H9 (cell line): ENCODE measurements around the gene ABCC4. TPM values are rescaled to one million over a fixed set of nuclear protein-coding genes. Genes with fewer than 3 reads are reported as not detected.

ENCODE experiments used
- DNase-seq: peaks from one replicate; pipeline ENCODE4 v3.0.0-alpha.2; 2017
- H2AFZ ChIP-seq: one replicate; pipeline ENCODE4 v1.6.1; 2013; ENCODE audit warnings: mild to moderate bottlenecking, low read length, control low read depth, moderate library complexity
- H2AK5ac ChIP-seq: 2 replicates; pipeline ENCODE4 v1.6.1; 2013; ENCODE audit warnings: low read length, control low read depth, mixed read lengths; ENCODE audit not compliant: insufficient read length
- H2BK120ac ChIP-seq: one replicate; pipeline ENCODE4 v1.6.1; 2013; ENCODE audit warnings: low read depth, mild to moderate bottlenecking, low read length, control low read depth, inconsistent platforms; ENCODE audit not compliant: poor library complexity, severe bottlenecking
- H2BK12ac ChIP-seq: 2 replicates; pipeline ENCODE4 v1.6.1; 2013; ENCODE audit warnings: low read length, control low read depth, mixed read lengths, low read depth; ENCODE audit not compliant: insufficient read length
- H2BK15ac ChIP-seq: 2 replicates; pipeline ENCODE4 v1.6.1; 2013; ENCODE audit warnings: low read depth, low read length, control low read depth
- H2BK20ac ChIP-seq: one replicate; pipeline ENCODE4 v1.6.1; 2013; ENCODE audit warnings: low read depth, mild to moderate bottlenecking, low read length, control low read depth, inconsistent platforms; ENCODE audit not compliant: poor library complexity, severe bottlenecking
- H2BK5ac ChIP-seq: 2 replicates; pipeline ENCODE4 v1.6.1; 2013; ENCODE audit warnings: low read length, control low read depth, mixed read lengths; ENCODE audit not compliant: insufficient read length
- H3K14ac ChIP-seq: 2 replicates; pipeline ENCODE4 v1.6.1; 2013; ENCODE audit warnings: low read length, control low read depth; ENCODE audit not compliant: insufficient read depth
- H3K18ac ChIP-seq: 2 replicates; pipeline ENCODE4 v1.6.1; 2013; ENCODE audit warnings: low read depth, mild to moderate bottlenecking, mixed read lengths, low read length, control low read depth; ENCODE audit not compliant: insufficient read length
- H3K23ac ChIP-seq: 2 replicates; pipeline ENCODE4 v1.6.1; 2013; ENCODE audit warnings: low read length, control low read depth, mixed read lengths, low read depth; ENCODE audit not compliant: insufficient read length
- H3K23me2 ChIP-seq: 2 replicates; pipeline ENCODE4 v1.6.1; 2013; ENCODE audit warnings: low read depth, mild to moderate bottlenecking, mixed read lengths, low read length, control low read depth; ENCODE audit not compliant: insufficient read length, poor library complexity, severe bottlenecking
- H3K27ac ChIP-seq: 2 replicates; pipeline ENCODE4 v1.5.1; 2013; ENCODE audit warnings: low read length, control low read depth, mixed read lengths, low read depth; ENCODE audit not compliant: insufficient read length
- H3K27me3 ChIP-seq: 2 replicates; pipeline ENCODE4 v1.6.1; 2013; ENCODE audit warnings: low read length, control low read depth, inconsistent platforms; ENCODE audit not compliant: insufficient read depth
- H3K4ac ChIP-seq: 2 replicates; pipeline ENCODE4 v1.6.1; 2013; ENCODE audit warnings: low read depth, mild to moderate bottlenecking, control low read depth, inconsistent platforms, low read length, moderate library complexity
- H3K4me1 ChIP-seq: 2 replicates; pipeline ENCODE4 v1.6.1; 2013; ENCODE audit warnings: low read length, control low read depth, inconsistent platforms; ENCODE audit not compliant: insufficient read depth
- H3K4me2 ChIP-seq: 2 replicates; pipeline ENCODE4 v1.6.1; 2013; ENCODE audit warnings: low read length, control low read depth, mixed read lengths; ENCODE audit not compliant: insufficient read length, insufficient read depth
- H3K56ac ChIP-seq: 2 replicates; pipeline ENCODE4 v1.6.1; 2013; ENCODE audit warnings: low read depth, mild to moderate bottlenecking, mixed read lengths, low read length, control low read depth; ENCODE audit not compliant: insufficient read length
- H3K79me1 ChIP-seq: 2 replicates; pipeline ENCODE4 v1.6.1; 2013; ENCODE audit warnings: low read depth, mild to moderate bottlenecking, moderate library complexity, low read length, control low read depth, inconsistent platforms; ENCODE audit not compliant: insufficient read depth, poor library complexity, severe bottlenecking
- H3K79me2 ChIP-seq: 2 replicates; pipeline ENCODE4 v1.6.1; 2013; ENCODE audit warnings: low read length, control low read depth, inconsistent platforms; ENCODE audit not compliant: insufficient read depth
- H3K9ac ChIP-seq: 2 replicates; pipeline ENCODE4 v1.6.1; 2013; ENCODE audit warnings: low read length, control low read depth, mixed read lengths; ENCODE audit not compliant: insufficient read length; ENCODE audit errors: extremely low read depth
- H3K9me3 ChIP-seq: one replicate; pipeline ENCODE4 v1.6.1; 2013; ENCODE audit warnings: low read depth, low read length, inconsistent platforms; ENCODE audit not compliant: control insufficient read depth
- H3T11ph ChIP-seq: one replicate; pipeline ENCODE4 v1.6.1; 2013; ENCODE audit warnings: mild to moderate bottlenecking, low read length, control low read depth, inconsistent platforms
- H4K20me1 ChIP-seq: one replicate; pipeline ENCODE4 v1.6.1; 2013; ENCODE audit not compliant: control insufficient read depth, insufficient read length, insufficient read depth
- H4K5ac ChIP-seq: 2 replicates; pipeline ENCODE4 v1.6.1; 2013; ENCODE audit warnings: low read depth, mild to moderate bottlenecking, mixed read lengths, low read length, control low read depth; ENCODE audit not compliant: insufficient read length
- H4K8ac ChIP-seq: replicated peaks from 2 replicates; pipeline ENCODE4 v1.6.1; 2013; ENCODE audit warnings: low read length, control low read depth, mixed read lengths, low read depth; ENCODE audit not compliant: insufficient read length
- H4K91ac ChIP-seq: 2 replicates; pipeline ENCODE4 v1.6.1; 2013; ENCODE audit warnings: low read depth, mild to moderate bottlenecking, moderate library complexity, mixed read lengths, low read length, control low read depth; ENCODE audit not compliant: insufficient read length
- H3K27ac Mint-ChIP-seq, 3 experiments: 2 replicates in 2 of 3; 3 replicates in 1 of 3; pipeline ENCODE4 v1.8.0; 2020 to 2021; ENCODE audit warnings: mixed read lengths in 3 of 3, mild to moderate bottlenecking in 1 of 3, moderate library complexity in 1 of 3
- H3K27me3 Mint-ChIP-seq: 2 replicates; pipeline ENCODE4 v1.8.0; 2021; ENCODE audit warnings: low read depth, mild to moderate bottlenecking, moderate library complexity, mixed read lengths
- H3K36me3 Mint-ChIP-seq, 3 experiments: 2 replicates in 2 of 3; 3 replicates in 1 of 3; pipeline ENCODE4 v1.8.0; 2020 to 2021; ENCODE audit warnings: low read depth in 3 of 3, mixed read lengths in 3 of 3; ENCODE audit not compliant: insufficient read depth in 1 of 3
- H3K4me1 Mint-ChIP-seq, 2 experiments: 2 replicates each; pipeline ENCODE4 v1.8.0; 2020; ENCODE audit warnings: mixed read lengths in 2 of 2
- H3K4me3 Mint-ChIP-seq, 2 experiments: 2 replicates in 1 of 2; 3 replicates in 1 of 2; pipeline ENCODE4 v1.8.0; 2020 to 2021; ENCODE audit warnings: mild to moderate bottlenecking in 2 of 2, mixed read lengths in 2 of 2, moderate library complexity in 1 of 2
- H3K9me3 Mint-ChIP-seq, 2 experiments: 2 replicates in 1 of 2; 3 replicates in 1 of 2; pipeline ENCODE4 v1.8.0; 2020; ENCODE audit warnings: mild to moderate bottlenecking in 2 of 2, mixed read lengths in 2 of 2, moderate library complexity in 1 of 2
- WGBS: extraction: QIAGEN DNeasy Blood & Tissue Kit; methylation state at CpG from one replicate; pipeline ENCODE4 v1.1.7; 2013; ENCODE audit warnings: missing lambda C conversion rate, low lambda C conversion rate, mixed read lengths; ENCODE audit not compliant: insufficient read length; ENCODE audit errors: extremely low coverage; 5-methylcytosine and 5-hydroxymethylcytosine counted together
- total RNA-seq: library from RNA; stranded (reverse); gene quantifications from 2 replicates; pipeline ENCODE4 v1.2.1, GENCODE V29; 2021
- TF ChIP-seq, protein P1 (sequence below): fragments of 200-600 bp; sonication (generic); conservative IDR thresholded peaks from 3 replicates; pipeline ENCODE4 v1.8.0; 2021; ENCODE audit warnings: antibody characterized with exemption, mild to moderate bottlenecking

ABCC4 gene
- total RNA-seq, 1 experiment from 2014 or later, result 5.9 TPM

DNA sequence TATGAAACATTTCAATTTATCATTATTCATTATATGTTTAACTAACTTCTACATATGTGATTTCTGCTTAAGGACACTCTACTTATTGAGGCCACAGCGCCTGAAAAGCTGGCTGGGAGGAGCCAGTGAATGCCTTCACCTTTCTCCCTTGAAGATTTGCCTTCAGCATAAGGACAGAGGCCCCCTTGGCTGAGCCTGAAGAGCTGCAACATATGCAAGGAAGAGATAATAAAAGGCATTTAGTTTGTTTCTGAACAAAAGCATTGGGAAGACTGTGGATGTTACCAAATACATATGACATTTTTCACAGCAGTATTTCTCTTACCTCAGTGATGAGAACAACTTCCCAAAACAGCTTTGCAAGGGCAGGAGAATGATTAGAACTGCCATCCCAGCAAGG is 92.1 kb downstream of the ABCC4 start:
- no peak overlapping the region for H3K18ac ChIP-seq
- H3K9me3 Mint-ChIP-seq, result no peaks in the 10 kb centered on the region
- H4K91ac ChIP-seq, result no peak overlapping the region
- H3K27me3 Mint-ChIP-seq, result no peaks in the 10 kb centered on the region
- H3K23me2 ChIP-seq, result no peaks in the 10 kb centered on the region
- no peak overlapping the region for H2AFZ ChIP-seq
- H4K8ac ChIP-seq, result no peak overlapping the region
- H3K4me3 Mint-ChIP-seq, result no peak overlapping the region
- H3K14ac ChIP-seq, result no peak overlapping the region
- WGBS, result no CpG with 5 or more reads among the region's 1 CpG
- H3K9ac ChIP-seq, result no peak overlapping the region
- no peak overlapping the region for H3K56ac ChIP-seq
- no peak overlapping the region for H3K27ac ChIP-seq
- no peaks in the 10 kb centered on the region; a peak in 1 of 7 replicates for H3K36me3 Mint-ChIP-seq
- no peak overlapping the region for H3K4me2 ChIP-seq
- no peak overlapping the region for H2BK5ac ChIP-seq
- H3K79me1 ChIP-seq, result no peaks in the 10 kb centered on the region
- H3K4me1 ChIP-seq, result no peaks in the 10 kb centered on the region
- TF ChIP-seq, protein P1, sequence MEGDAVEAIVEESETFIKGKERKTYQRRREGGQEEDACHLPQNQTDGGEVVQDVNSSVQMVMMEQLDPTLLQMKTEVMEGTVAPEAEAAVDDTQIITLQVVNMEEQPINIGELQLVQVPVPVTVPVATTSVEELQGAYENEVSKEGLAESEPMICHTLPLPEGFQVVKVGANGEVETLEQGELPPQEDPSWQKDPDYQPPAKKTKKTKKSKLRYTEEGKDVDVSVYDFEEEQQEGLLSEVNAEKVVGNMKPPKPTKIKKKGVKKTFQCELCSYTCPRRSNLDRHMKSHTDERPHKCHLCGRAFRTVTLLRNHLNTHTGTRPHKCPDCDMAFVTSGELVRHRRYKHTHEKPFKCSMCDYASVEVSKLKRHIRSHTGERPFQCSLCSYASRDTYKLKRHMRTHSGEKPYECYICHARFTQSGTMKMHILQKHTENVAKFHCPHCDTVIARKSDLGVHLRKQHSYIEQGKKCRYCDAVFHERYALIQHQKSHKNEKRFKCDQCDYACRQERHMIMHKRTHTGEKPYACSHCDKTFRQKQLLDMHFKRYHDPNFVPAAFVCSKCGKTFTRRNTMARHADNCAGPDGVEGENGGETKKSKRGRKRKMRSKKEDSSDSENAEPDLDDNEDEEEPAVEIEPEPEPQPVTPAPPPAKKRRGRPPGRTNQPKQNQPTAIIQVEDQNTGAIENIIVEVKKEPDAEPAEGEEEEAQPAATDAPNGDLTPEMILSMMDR, result no peak
- H3K27me3 ChIP-seq, result no peaks in the 10 kb centered on the region
- H3K79me2 ChIP-seq, result no peaks in the 10 kb centered on the region
- no peaks in the 10 kb centered on the region for H3K9me3 ChIP-seq
- no peak overlapping the region for H2BK20ac ChIP-seq
- H3K4me1 Mint-ChIP-seq, result no peaks in the 10 kb centered on the region
- no peak overlapping the region for H3K23ac ChIP-seq
- no peak overlapping the region for H2BK120ac ChIP-seq
- H3K27ac Mint-ChIP-seq, result no peak overlapping the region
- H4K5ac ChIP-seq, result no peak overlapping the region
- DNase-seq, result no peak
- no peaks in the 10 kb centered on the region for H4K20me1 ChIP-seq
- no peak overlapping the region for H3K4ac ChIP-seq
- no peak overlapping the region for H3T11ph ChIP-seq
- no peak overlapping the region for H2BK15ac ChIP-seq
- no peak overlapping the region for H2AK5ac ChIP-seq
- H2BK12ac ChIP-seq, result no peak overlapping the region
